ENCODE data around the gene HFM1.
"Not testable (repeated sequence)": the region's sequence is repeated elsewhere in the genome, so short reads cannot be mapped to it uniquely, and the experiment has no call there.

HFM1 gene

GRCh38 chr1:91381844-91382243 is 22.8 kb downstream of the HFM1 start:
- POLR2A ChIA-PET = no interaction called here
- CTCF ChIA-PET = no interaction called here
- DNase-seq (ENCODE audit: extremely low spot score) = no peak
- TF ChIP-seq CTCF (IDR thresholded peaks at IDR 0.05; ENCODE audit: control extremely low read depth, extremely low read depth, low read depth, missing control alignments) = no peak

- ChIA-PET POLR2A (no interaction called here), CTCF (interaction anchor here (1.5 kb wide), 1 partner anchor 9 kb away, joined by 4 read pairs; no protein-coding TSS in a partner anchor)
- DNase-seq (ENCODE audit: extremely low spot score) = no peak
- no peak for TF ChIP-seq CTCF (IDR thresholded peaks at IDR 0.05; ENCODE audit: control extremely low read depth, extremely low read depth, low read depth, missing control alignments)
Observed at GRCh38 chr1:91374086-91374485, 30.6 kb downstream of the HFM1 start.

GRCh38 chr1:91372230-91372629 is 32.4 kb downstream of the HFM1 start:
- POLR2A ChIA-PET; CTCF ChIA-PET; DNase-seq (ENCODE audit: extremely low spot score): not testable (repeated sequence)

GRCh38 chr1:91349524-91349923 is 55.1 kb downstream of the HFM1 start:
- POLR2A ChIA-PET = no interaction called here
- no peak for DNase-seq (ENCODE audit: extremely low spot score)
- no peak for TF ChIP-seq CTCF (IDR thresholded peaks at IDR 0.05; ENCODE audit: control extremely low read depth, extremely low read depth, low read depth, missing control alignments)
- CTCF ChIA-PET = interaction anchor here (1.2 to 2.3 kb wide), 2 partner anchors 9 to 66 kb away, joined by 3 to 8 read pairs; no protein-coding TSS in a partner anchor

GRCh38 chr1:91346824-91347223 is 57.8 kb downstream of the HFM1 start:
- CTCF ChIA-PET = no interaction called here
- no peak for TF ChIP-seq CTCF (IDR thresholded peaks at IDR 0.05; ENCODE audit: control extremely low read depth, extremely low read depth, low read depth, missing control alignments)
- POLR2A ChIA-PET = no interaction called here
- no peak for DNase-seq (ENCODE audit: extremely low spot score)

GRCh38 chr1:91345395-91346005 is 59.1 kb downstream of the HFM1 start:
- no peak for TF ChIP-seq CTCF (IDR thresholded peaks at IDR 0.05; ENCODE audit: control extremely low read depth, extremely low read depth, low read depth, missing control alignments)
- ChIA-PET POLR2A (no interaction called here), CTCF (no interaction called here)
- no peak for DNase-seq (ENCODE audit: extremely low spot score)

GRCh38 chr1:91338501-91338900 is 66.1 kb downstream of the HFM1 start:
- no peak for TF ChIP-seq CTCF (IDR thresholded peaks at IDR 0.05; ENCODE audit: control extremely low read depth, extremely low read depth, low read depth, missing control alignments)
- ChIA-PET CTCF (interaction anchor here (1.2 kb wide), 1 partner anchor 13 kb away, joined by 3 read pairs; no protein-coding TSS in a partner anchor), POLR2A (no interaction called here)
- no peak for DNase-seq (ENCODE audit: extremely low spot score)

Data from GM10248 (cell line).